SK-N-MC (cell line): Measurements from ENCODE around the gene KCNK15.

Experiments used
- DNase-seq: peaks from one replicate; pipeline ENCODE4 v3.0.0-alpha.2; 2011; ENCODE audit warnings: low read depth, low spot score
- H3K27ac ChIP-seq: fragments of 200-600 bp; sonication (generic); 2 replicates; pipeline ENCODE4 v1.5.1; 2016; ENCODE audit warnings: mixed run types
- H3K36me3 ChIP-seq: fragments of 200-600 bp; sonication (generic); 2 replicates; pipeline ENCODE4 v1.6.1; 2017; ENCODE audit warnings: antibody characterized with exemption, low read length, mixed read lengths; ENCODE audit not compliant: insufficient read depth
- H3K4me3 ChIP-seq: fragments of 200-600 bp; sonication (generic); 2 replicates; pipeline ENCODE4 v1.5.1; 2016
- H3K9ac ChIP-seq: fragments of 200-600 bp; sonication (generic); 2 replicates; pipeline ENCODE4 v1.8.0; 2017; ENCODE audit warnings: mixed run types, mixed read lengths; ENCODE audit not compliant: insufficient read length
- H3K9me3 ChIP-seq: fragments of 200-600 bp; sonication (generic); 2 replicates; pipeline ENCODE4 v1.6.1; 2017; ENCODE audit warnings: low read depth, mild to moderate bottlenecking, antibody characterized with exemption, low read length, moderate library complexity, mixed read lengths
- EZH2 ChIP-seq: fragments of 200-600 bp; sonication (generic); IDR thresholded peaks from one replicate; pipeline ENCODE4 v1.6.1; 2017; ENCODE audit warnings: antibody characterized with exemption
- FOXP2 ChIP-seq: optimal IDR thresholded peaks from 2 replicates; pipeline ENCODE3; 2011; ENCODE audit warnings: mild to moderate bottlenecking, moderate library complexity; ENCODE audit not compliant: insufficient read depth; ENCODE audit errors: extremely low read length, control extremely low read depth
- POLR2AphosphoS5 ChIP-seq: IDR thresholded peaks from 2 replicates; pipeline ENCODE4 v1.6.1; 2012; ENCODE audit warnings: mild to moderate bottlenecking, low read depth, low read length, borderline replicate concordance

Gene KCNK15

GRCh38 chr20:44795836-44796235 is 50.2 kb downstream of the KCNK15 start:
- Histone ChIP-seq H3K36me3 (no peaks in the 10 kb centered on the region), H3K9me3 (no peaks in the 10 kb centered on the region), H3K27ac (no peak overlapping the region), H3K4me3 (no peak overlapping the region), H3K9ac (no peak overlapping the region)
- DNase-seq = no peak
- TF ChIP-seq EZH2 = no peak
- no peak for TF ChIP-seq FOXP2

DNA sequence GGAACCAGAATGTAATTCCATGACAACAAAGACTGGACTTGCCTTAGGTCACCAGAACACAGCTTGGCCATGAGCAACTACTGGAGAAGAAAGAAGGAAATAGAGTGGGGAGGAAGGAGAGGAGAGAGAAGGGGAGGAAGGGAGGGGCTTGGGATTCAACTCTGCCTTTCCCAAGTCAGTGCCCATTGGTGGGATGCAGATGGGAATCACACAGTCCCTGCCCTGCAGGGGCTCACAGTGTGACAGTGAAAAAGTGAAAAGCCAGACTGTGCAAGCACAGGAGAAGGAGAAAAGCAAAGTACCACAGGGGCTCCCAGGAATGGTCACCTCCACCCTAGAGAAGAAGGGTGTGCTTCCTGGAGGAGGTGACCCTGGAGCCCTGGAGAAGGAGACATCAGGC is 50.6 kb downstream of the KCNK15 start:
- Histone ChIP-seq H3K4me3 (no peak overlapping the region), H3K36me3 (no peaks in the 10 kb centered on the region), H3K9ac (no peak overlapping the region), H3K27ac (no peak overlapping the region), H3K9me3 (no peaks in the 10 kb centered on the region)
- TF ChIP-seq FOXP2 (no peak), POLR2AphosphoS5 (no peak), EZH2 (no peak)
- DNase-seq = no peak

GRCh38 chr20:44796758-44797457 is 51.2 kb downstream of the KCNK15 start:
- H3K4me3 ChIP-seq = no peak overlapping the region
- H3K27ac ChIP-seq = no peak overlapping the region
- H3K9ac ChIP-seq = no peak overlapping the region
- no peak for TF ChIP-seq FOXP2
- TF ChIP-seq EZH2 = no peak
- no peak for TF ChIP-seq POLR2AphosphoS5
- no peaks in the 10 kb centered on the region for H3K36me3 ChIP-seq
- no peak for DNase-seq
- no peaks in the 10 kb centered on the region for H3K9me3 ChIP-seq

DNA sequence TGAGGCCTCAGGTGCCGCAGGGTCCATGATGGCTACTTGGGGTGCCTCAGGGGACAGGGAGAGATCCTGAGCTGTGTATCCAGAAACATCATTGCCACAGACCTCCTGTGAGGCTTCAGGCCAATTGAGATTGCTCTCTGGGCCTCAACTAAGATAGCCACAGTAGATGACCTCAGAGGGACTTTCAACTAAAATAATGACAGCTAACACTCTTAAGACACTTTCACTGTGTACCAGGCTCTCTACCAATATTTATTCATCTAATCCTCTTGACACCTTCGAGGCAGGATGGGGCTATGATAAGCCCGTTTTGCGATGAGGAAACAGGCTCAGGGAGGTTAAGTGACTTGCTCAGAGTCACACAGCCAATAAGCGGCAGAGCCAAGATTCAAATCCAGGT is 54.0 kb downstream of the KCNK15 start:
- Histone ChIP-seq H3K27ac (no peak overlapping the region), H3K4me3 (no peak overlapping the region), H3K36me3 (no peaks in the 10 kb centered on the region), H3K9ac (no peak overlapping the region), H3K9me3 (no peaks in the 10 kb centered on the region)
- TF ChIP-seq EZH2 = no peak
- no peak for TF ChIP-seq POLR2AphosphoS5
- TF ChIP-seq FOXP2 = no peak
- no peak for DNase-seq

- H3K9me3 ChIP-seq = no peaks in the 10 kb centered on the region
- H3K4me3 ChIP-seq = no peak overlapping the region
- H3K27ac ChIP-seq = no peak overlapping the region
- H3K36me3 ChIP-seq = no peaks in the 10 kb centered on the region
- TF ChIP-seq POLR2AphosphoS5 = no peak
- TF ChIP-seq EZH2 = no peak
- TF ChIP-seq FOXP2 = no peak
- DNase-seq = no peak
- H3K9ac ChIP-seq = no peak overlapping the region
Measured at GRCh38 chr20:44800391-44801046, 54.9 kb downstream of the KCNK15 start.
